NT2/D1 (cell line): ENCODE results near the gene AGER.

ENCODE experiments used
- DNase-seq: peaks from one replicate; pipeline ENCODE4 v3.0.0-alpha.2; 2011; ENCODE audit warnings: low read depth, low spot score
- H3K27me3 ChIP-seq: 2 replicates; pipeline ENCODE4 v1.6.0; 2011; ENCODE audit warnings: mild to moderate bottlenecking; ENCODE audit not compliant: insufficient read length, insufficient read depth
- H3K36me3 ChIP-seq: 2 replicates; pipeline ENCODE4 v1.6.1; 2011; ENCODE audit warnings: mild to moderate bottlenecking, low read length, mixed read lengths; ENCODE audit not compliant: insufficient read depth, insufficient read length
- H3K4me1 ChIP-seq: 2 replicates; pipeline ENCODE4 v1.5.1; 2011; ENCODE audit not compliant: insufficient read depth, insufficient read length
- H3K4me3 ChIP-seq: 2 replicates; pipeline ENCODE4 v1.5.1; 2011; ENCODE audit warnings: low read depth; ENCODE audit not compliant: insufficient read length
- H3K9ac ChIP-seq: 2 replicates; pipeline ENCODE4 v1.6.0; 2011; ENCODE audit warnings: low read depth; ENCODE audit not compliant: insufficient read length
- H3K9me3 ChIP-seq: 2 replicates; pipeline ENCODE4 v1.5.1; 2011; ENCODE audit warnings: mild to moderate bottlenecking, low read length; ENCODE audit not compliant: insufficient read depth
- SUZ12 ChIP-seq: IDR thresholded peaks from 2 replicates; pipeline ENCODE4 v1.6.1; 2011; ENCODE audit not compliant: insufficient read length, insufficient read depth; ENCODE audit errors: extremely low read depth
- YY1 ChIP-seq: IDR thresholded peaks from 2 replicates; pipeline ENCODE4 v1.6.1; 2011; ENCODE audit not compliant: insufficient read length, insufficient read depth
- ZNF274 ChIP-seq: IDR thresholded peaks from 2 replicates; pipeline ENCODE4 v1.6.1; 2011; ENCODE audit warnings: mild to moderate bottlenecking, low read depth, low read length

The AGER gene

DNA sequence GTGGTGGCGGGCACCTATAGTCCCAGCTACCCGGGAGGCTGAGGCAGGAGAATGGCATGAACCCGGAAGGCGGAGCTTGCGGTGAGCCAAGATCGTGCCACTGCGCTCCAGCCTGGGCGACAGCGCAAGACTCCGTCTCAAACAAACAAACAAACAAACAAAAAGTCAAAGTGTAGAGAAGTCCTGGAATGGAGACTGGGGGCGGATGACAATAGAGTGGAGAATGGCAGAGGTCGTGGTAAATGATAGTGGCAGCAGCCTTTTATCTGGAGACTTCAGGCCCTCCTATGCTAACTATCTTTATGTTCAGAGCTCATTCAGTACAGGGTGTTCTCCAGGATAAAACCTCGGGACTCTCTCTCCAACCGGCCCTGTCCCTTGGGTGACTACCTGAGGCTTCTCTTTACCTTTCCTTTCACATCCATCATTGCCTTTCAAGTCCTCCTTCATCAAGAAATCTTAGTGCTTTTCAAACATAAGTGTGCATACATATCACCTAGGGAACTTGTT is 52.6 kb downstream of the AGER start:
- no peak for TF ChIP-seq YY1
- TF ChIP-seq ZNF274 = no peak
- no peak for TF ChIP-seq SUZ12
- peaks cover 9% of the 10 kb centered on the region for H3K36me3 ChIP-seq
- H3K4me1 ChIP-seq = peaks cover 4% of the 10 kb centered on the region
- H3K27me3 ChIP-seq = no peaks in the 10 kb centered on the region
- H3K9ac ChIP-seq = no peak overlapping the region
- DNase-seq = no peak
- H3K9me3 ChIP-seq = no peaks in the 10 kb centered on the region
- H3K4me3 ChIP-seq = no peak overlapping the region
